Peyer's patch (tissue), 4 donors: ENCODE measurements around the gene PAM.

Experiments used
- CTCF ChIP-seq, 6 experiments: fragments of 450-650 bp in 4 of 6; fragments of 200-600 bp in 2 of 6; sonication (generic) in 1 of 6; IDR thresholded peaks; one replicate each; pipeline ENCODE4 v1.5.1; 2017 to 2019; ENCODE audit warnings: antibody characterized with exemption in 6 of 6, mild to moderate bottlenecking in 3 of 6, moderate library complexity in 1 of 6
- POLR2A ChIP-seq, 2 donors: fragments of 450-650 bp; IDR thresholded peaks; one replicate each; pipeline ENCODE4 v1.5.1; 2017; ENCODE audit warnings: antibody characterized with exemption in 2 of 2, mild to moderate bottlenecking in 2 of 2, moderate library complexity in 2 of 2

- TF ChIP-seq CTCF (IDR thresholded peaks at IDR 0.05) (no peak), POLR2A (IDR thresholded peaks at IDR 0.05) (no peak)
Observed at GRCh38 chr5:102802708-102803458, 47.8 kb downstream of the PAM start.
